SK-N-SH (cell line): ENCODE results near the gene WWP2. TPM values are rescaled to one million over a fixed set of nuclear protein-coding genes. Genes with fewer than 3 reads are reported as not detected.

Source experiments
- CTCF ChIA-PET: fragments of 300-600, 350-600 bp; formaldehyde crosslinking; extraction: SDS; loops from one replicate; lab custom pipeline; 2021; lab: Yijun Ruan, JAX
- POLR2A ChIA-PET: fragments of 350-600 bp; sonication (Branson Sonifier 250); formaldehyde crosslinking; extraction: SDS; loops from one replicate; lab custom pipeline; 2020; ENCODE audit warnings: antibody characterized with exemption, inconsistent platforms; lab: Yijun Ruan, JAX
- DNase-seq: peaks from one replicate; pipeline ENCODE4 v3.0.0; 2012
- H2AFZ ChIP-seq: fragments of 200-600 bp; sonication (generic); 2 replicates; pipeline ENCODE4 v1.8.1; 2016; ENCODE audit warnings: antibody characterized with exemption, mild to moderate bottlenecking, low read depth
- H3F3A ChIP-seq: fragments of 200-600 bp; sonication (generic); replicated peaks from 2 replicates; pipeline ENCODE3; 2016; ENCODE audit warnings: antibody characterized with exemption, mild to moderate bottlenecking; ENCODE audit not compliant: insufficient read depth
- H3K27ac ChIP-seq, 2 experiments: fragments of 200-500 bp in 1 of 2; fragments of 200-600 bp in 1 of 2; sonication (Bioruptor generic) in 1 of 2; sonication (generic), shearing (Covaris generic) in 1 of 2; 2 replicates each; pipeline versions ENCODE4 v1.5.1 to v1.6.1; 2014 to 2016; ENCODE audit warnings: low read depth in 2 of 2, inconsistent platforms in 1 of 2, low read length in 1 of 2, mild to moderate bottlenecking in 1 of 2, mixed read lengths in 1 of 2
- H3K27me3 ChIP-seq: fragments of 200-600 bp; sonication (generic), shearing (Covaris generic); 2 replicates; pipeline ENCODE4 v1.6.1; 2016; ENCODE audit warnings: mixed run types; ENCODE audit not compliant: insufficient read depth
- H3K36me3 ChIP-seq, 2 experiments: fragments of 200-500 bp in 1 of 2; fragments of 200-600 bp in 1 of 2; sonication (Bioruptor generic) in 1 of 2; sonication (generic) in 1 of 2; replicated peaks in 1 of 2; 2 replicates each; pipeline versions ENCODE3 to v1.5.1; 2014 to 2016; ENCODE audit warnings: low read length in 1 of 2, mild to moderate bottlenecking in 1 of 2; ENCODE audit not compliant: insufficient read depth in 2 of 2, control insufficient read depth in 1 of 2
- H3K4me1 ChIP-seq, 2 experiments: fragments of 200-500 bp in 1 of 2; fragments of 200-600 bp in 1 of 2; sonication (Bioruptor generic) in 1 of 2; sonication (generic), shearing (Covaris generic) in 1 of 2; 2 replicates each; pipeline versions ENCODE4 v1.5.1 to v1.6.1; 2014 to 2016; ENCODE audit warnings: low read depth in 1 of 2, low read length in 1 of 2, mixed run types in 1 of 2; ENCODE audit not compliant: insufficient read depth in 2 of 2, control insufficient read depth in 1 of 2
- H3K4me2 ChIP-seq: fragments of 200-600 bp; sonication (generic), shearing (Covaris generic); 2 replicates; pipeline ENCODE4 v1.6.1; 2017; ENCODE audit warnings: mixed run types
- H3K4me3 ChIP-seq, 2 experiments: fragments of 200-500 bp in 1 of 2; fragments of 200-600 bp in 1 of 2; sonication (Bioruptor generic) in 1 of 2; sonication (generic), shearing (Covaris generic) in 1 of 2; 2 replicates each; pipeline versions ENCODE4 v1.5.1 to v1.8.1; 2014 to 2016; ENCODE audit warnings: low read depth in 2 of 2, inconsistent platforms in 1 of 2, low read length in 1 of 2, mild to moderate bottlenecking in 1 of 2, mixed read lengths in 1 of 2, moderate library complexity in 1 of 2
- H3K79me2 ChIP-seq: fragments of 200-600 bp; sonication (generic); 2 replicates; pipeline ENCODE4 v1.8.1; 2017; ENCODE audit warnings: mild to moderate bottlenecking; ENCODE audit not compliant: insufficient read depth
- H3K9ac ChIP-seq: fragments of 200-600 bp; sonication (generic); 2 replicates; pipeline ENCODE4 v1.6.1; 2017; ENCODE audit warnings: mixed run types
- H3K9me2 ChIP-seq: fragments of 200-600 bp; sonication (generic); 2 replicates; pipeline ENCODE4 v1.6.1; 2017; ENCODE audit warnings: mixed run types
- H3K9me3 ChIP-seq: fragments of 200-600 bp; sonication (generic); 2 replicates; pipeline ENCODE4 v1.6.1; 2017; ENCODE audit warnings: mixed run types, mild to moderate bottlenecking, moderate library complexity
- H4K20me1 ChIP-seq: fragments of 200-600 bp; sonication (generic); 2 replicates; pipeline ENCODE4 v1.6.1; 2017; ENCODE audit warnings: mild to moderate bottlenecking, mixed run types; ENCODE audit not compliant: insufficient read depth
- ELF1 ChIP-seq: IDR thresholded peaks from 2 replicates; pipeline ENCODE4 v1.4.0; 2012
- EP300 ChIP-seq, 2 experiments: IDR thresholded peaks; 2 replicates each; pipeline versions ENCODE4 v1.4.0 to v1.6.1; 2012; ENCODE audit warnings: borderline replicate concordance in 1 of 2, low read depth in 1 of 2, low read length in 1 of 2
- EZH2phosphoT487 ChIP-seq: fragments of 200-600 bp; sonication (generic); IDR thresholded peaks from 2 replicates; pipeline ENCODE4 v1.6.1; 2017; ENCODE audit warnings: low read depth, mixed run types, mild to moderate bottlenecking, antibody characterized with exemption, moderate library complexity, borderline replicate concordance
- FOXJ3 ChIP-seq: sonication (generic); formaldehyde crosslinking; IDR thresholded peaks from 2 replicates; pipeline ENCODE4 v1.5.1; 2020; ENCODE audit warnings: mild to moderate bottlenecking, missing genetic modification reagents
- GATA2 ChIP-seq: sonication (generic); formaldehyde crosslinking; IDR thresholded peaks from 2 replicates; pipeline ENCODE4 v1.5.0; 2020; ENCODE audit warnings: mild to moderate bottlenecking, missing genetic modification reagents
- IRF3 ChIP-seq: fragments of 150-350 bp; IDR thresholded peaks from 2 replicates; pipeline ENCODE4 v1.6.1; 2016; ENCODE audit warnings: mild to moderate bottlenecking, low read depth, low read length
- JUND ChIP-seq: IDR thresholded peaks from 2 replicates; pipeline ENCODE4 v1.4.0; 2012
- MEF2A ChIP-seq: IDR thresholded peaks from 2 replicates; pipeline ENCODE4 v1.4.0; 2012; ENCODE audit warnings: low read depth, borderline replicate concordance
- MXI1 ChIP-seq: IDR thresholded peaks from 2 replicates; pipeline ENCODE4 v1.6.1; 2012; ENCODE audit warnings: mild to moderate bottlenecking, low read depth, low read length, improper control_type of control experiment
- RCOR1 ChIP-seq: fragments of 150-350 bp; IDR thresholded peaks from 2 replicates; pipeline ENCODE4 v1.6.1; 2017; ENCODE audit warnings: antibody characterized with exemption, low read length
- SIN3A ChIP-seq: IDR thresholded peaks from 2 replicates; pipeline ENCODE4 v1.6.1; 2012; ENCODE audit warnings: low read depth, mild to moderate bottlenecking, low read length, moderate library complexity, borderline replicate concordance
- TAF1 ChIP-seq: IDR thresholded peaks from 2 replicates; pipeline ENCODE4 v1.6.1; 2012; ENCODE audit warnings: low read depth, mild to moderate bottlenecking, low read length, moderate library complexity, borderline replicate concordance
- WGBS: methylation state at CpG from one replicate; pipeline ENCODE4 v1.1.6; 2017; ENCODE audit warnings: low lambda C conversion rate; 5-methylcytosine and 5-hydroxymethylcytosine counted together
- polyA plus RNA-seq, 3 experiments: library from polyadenylated mRNA; depleted of rRNA; stranded (reverse); fragments of >200 nt; gene quantifications; 2 replicates each; pipeline ENCODE4 v1.2.3, GENCODE V29; 2012
- TF ChIP-seq, protein P1 (sequence below): IDR thresholded peaks from 2 replicates; pipeline ENCODE4 v1.4.0; 2012; ENCODE audit warnings: low read depth, borderline replicate concordance

Gene WWP2
- polyA plus RNA-seq, 1 of the 3 experiments (the other 2 are of a cell fraction), result 13.3 TPM

- TF ChIP-seq SIN3A (no peak), EP300 (IDR thresholded peaks at IDR 0.05; ENCODE audit: borderline replicate concordance in 1 of 2, low read depth in 1 of 2, low read length in 1 of 2) (peak in 1 of 2 experiments; percentile 54; a peak in 2 of 4 replicates), FOXJ3 (CRISPR knock-in tag) (peak; percentile 73), RCOR1 (0 out of 2 replicates have a peak, but pooled peaks have one; percentile 19), GATA2 (CRISPR knock-in tag) (peak; percentile 54; the same call in 1 of the 2 replicates)
- WGBS, result 71% methylated on average over 5 of the region's 5 CpGs
- H3K79me2 ChIP-seq, result no peaks in the 10 kb centered on the region
- peaks cover 4 to 26% of the 10 kb centered on the region in 2 experiments; a peak in 1 of 4 replicates for H3K4me1 ChIP-seq
- no peak overlapping the region for H3K4me2 ChIP-seq
- ChIA-PET CTCF (interaction anchor here (3.7 kb wide), 1 partner anchor 31 kb away, joined by 15 read pairs; no protein-coding TSS in a partner anchor), POLR2A (no interaction called here)
- H3K4me3 ChIP-seq, result no peak overlapping the region
- H3K9ac ChIP-seq, result no peak overlapping the region
- DNase-seq, result peak; percentile 76
- 0 out of 4 replicates have a peak overlapping the region, but pooled peaks of 1 of the 2 experiments have one; percentile 23 for H3K27ac ChIP-seq
- no peaks in the 10 kb centered on the region for H3K9me3 ChIP-seq
- no peaks in the 10 kb centered on the region for H3K9me2 ChIP-seq
- no peaks in the 10 kb centered on the region for H4K20me1 ChIP-seq
- H2AFZ ChIP-seq, result no peak overlapping the region
- no peaks in the 10 kb centered on the region for H3K27me3 ChIP-seq
- H3K36me3 ChIP-seq, result no peaks in the 10 kb centered on the region
- H3F3A ChIP-seq, result peaks cover 7% of the 10 kb centered on the region
Observed at GRCh38 chr16:69827524-69827923, 65.4 kb downstream of the WWP2 start.

GRCh38 chr16:69829338-69829737, 67.2 kb downstream of the WWP2 start:
- Histone ChIP-seq H3K27ac (no peak overlapping the region; a peak in 1 of 4 replicates), H3K9me3 (no peaks in the 10 kb centered on the region), H3K9me2 (no peaks in the 10 kb centered on the region), H3F3A (peaks cover 7% of the 10 kb centered on the region), H2AFZ (no peak overlapping the region), H3K4me1 (peaks cover 17 to 34% of the 10 kb centered on the region in 2 experiments; a peak in 3 of 4 replicates), H4K20me1 (no peaks in the 10 kb centered on the region), H3K27me3 (no peaks in the 10 kb centered on the region), H3K4me3 (no peak overlapping the region), H3K9ac (no peak overlapping the region), H3K79me2 (no peaks in the 10 kb centered on the region), H3K4me2 (no peak overlapping the region), H3K36me3 (no peaks in the 10 kb centered on the region)
- no peak for DNase-seq
- 85% methylated on average over 1 of the region's 1 CpG for WGBS
- TF ChIP-seq, protein P1, sequence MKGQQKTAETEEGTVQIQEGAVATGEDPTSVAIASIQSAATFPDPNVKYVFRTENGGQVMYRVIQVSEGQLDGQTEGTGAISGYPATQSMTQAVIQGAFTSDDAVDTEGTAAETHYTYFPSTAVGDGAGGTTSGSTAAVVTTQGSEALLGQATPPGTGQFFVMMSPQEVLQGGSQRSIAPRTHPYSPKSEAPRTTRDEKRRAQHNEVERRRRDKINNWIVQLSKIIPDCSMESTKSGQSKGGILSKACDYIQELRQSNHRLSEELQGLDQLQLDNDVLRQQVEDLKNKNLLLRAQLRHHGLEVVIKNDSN, result no peak
- TF ChIP-seq ELF1 (no peak), EZH2phosphoT487 (no peak), MXI1 (no peak), IRF3 (no peak), TAF1 (no peak), MEF2A (no peak), JUND (no peak), RCOR1 (no peak)
- ChIA-PET POLR2A (no interaction called here), CTCF (interaction anchor here (0.6 to 3.7 kb wide), 4 partner anchors 33 to 118 kb away, joined by 3 to 15 read pairs (median 3); no protein-coding TSS in a partner anchor)
